HG03457 (cell line): ENCODE measurements around the gene ABHD1.
"Not testable (repeated sequence)": the region's sequence is repeated elsewhere in the genome, so short reads cannot be mapped to it uniquely, and the experiment has no call there.

Experiments
- ATAC-seq: cut with Tn5 transposase; IDR thresholded peaks from one replicate; pipeline ENCODE4 v1.9.1; 2021; ENCODE audit warnings: moderate number of reproducible peaks; ENCODE audit not compliant: unreplicated experiment

ABHD1 gene

DNA sequence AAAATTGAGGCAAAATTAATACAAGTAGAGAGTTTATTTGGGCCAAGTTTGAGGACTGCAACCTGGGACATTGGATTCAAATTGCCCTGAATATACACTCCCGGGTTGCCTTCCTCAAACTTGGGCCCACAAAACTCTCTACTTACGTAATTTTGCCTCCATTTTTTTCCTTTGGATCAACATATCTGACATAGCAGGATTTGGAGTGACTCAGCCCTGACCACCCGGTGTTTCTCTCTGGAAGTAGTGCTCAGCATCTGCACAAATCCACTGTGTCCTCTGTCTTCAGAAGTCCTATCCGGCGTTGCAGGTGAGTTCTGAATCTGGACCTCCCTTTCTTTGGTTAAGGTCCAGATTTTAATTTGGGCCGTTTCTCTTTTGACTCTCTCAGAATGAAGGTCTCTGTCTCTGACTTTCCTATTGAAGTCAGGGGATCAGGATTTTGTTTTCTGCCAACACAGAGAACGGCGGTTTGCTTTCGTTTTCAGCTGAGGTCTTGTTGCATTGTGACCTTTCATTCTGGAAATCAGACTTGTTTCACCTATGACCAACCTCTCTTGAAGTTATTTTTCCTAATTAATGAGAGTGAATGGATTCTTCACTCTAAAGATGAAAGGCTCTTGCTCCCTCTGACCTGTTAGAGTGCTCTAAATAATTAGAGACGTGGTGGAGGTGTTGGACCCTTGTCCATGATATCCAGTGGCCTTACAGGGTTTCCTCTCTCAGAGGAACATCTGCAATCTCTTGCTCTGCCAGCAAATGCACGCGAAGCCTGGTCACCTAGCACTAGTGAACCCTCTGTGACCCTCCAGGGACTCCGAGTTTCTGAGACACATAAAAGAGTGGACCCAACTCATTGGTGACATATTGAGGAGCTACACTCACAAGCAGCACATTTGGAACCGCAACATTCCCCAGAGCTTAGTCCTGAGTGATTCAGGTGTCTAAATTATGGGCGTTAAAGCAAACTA is 38.8 kb downstream of the ABHD1 start:
- no peak for ATAC-seq

GRCh38 chr2:27164960-27165763 is 41.5 kb downstream of the ABHD1 start:
- no peak for ATAC-seq

DNA sequence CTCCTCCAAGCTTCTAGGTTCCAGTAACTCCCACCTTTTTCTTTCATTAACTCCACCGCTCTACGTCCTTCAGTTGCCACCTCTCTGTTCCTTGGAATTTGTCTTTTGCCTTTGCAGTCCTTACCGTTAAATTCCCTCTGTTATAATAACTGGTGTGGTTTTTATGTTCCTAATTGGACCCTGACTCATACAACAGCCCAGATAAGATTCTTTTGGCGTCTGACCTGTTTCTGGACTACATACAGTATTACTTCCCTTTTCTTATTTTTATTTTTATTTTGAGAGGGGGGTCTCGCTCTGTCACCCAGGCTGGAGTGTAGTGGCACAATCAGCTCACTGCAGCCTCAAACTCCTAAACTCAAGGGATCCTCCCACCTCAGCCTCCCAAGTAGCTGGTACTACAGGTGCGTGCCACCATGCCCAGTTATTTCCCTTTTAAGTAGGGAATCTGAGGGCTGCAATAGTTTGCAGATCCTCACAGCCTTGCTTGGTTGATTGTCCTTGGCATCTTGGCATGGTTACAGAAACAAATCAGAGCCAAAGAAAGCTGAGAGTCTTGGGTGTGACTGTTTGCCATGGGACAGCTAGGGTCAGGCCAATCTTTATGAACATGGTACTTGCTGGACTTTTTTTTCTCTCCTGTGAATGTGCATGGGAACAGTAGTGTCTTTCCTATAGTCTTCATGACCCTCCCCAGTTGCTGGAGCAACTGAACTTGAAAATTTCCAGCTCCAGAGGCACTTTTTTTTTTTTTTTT is 47.1 kb downstream of the ABHD1 start:
- no peak for ATAC-seq

- ATAC-seq, result no peak
Observed at GRCh38 chr2:27171351-27171848, 47.8 kb downstream of the ABHD1 start.

DNA sequence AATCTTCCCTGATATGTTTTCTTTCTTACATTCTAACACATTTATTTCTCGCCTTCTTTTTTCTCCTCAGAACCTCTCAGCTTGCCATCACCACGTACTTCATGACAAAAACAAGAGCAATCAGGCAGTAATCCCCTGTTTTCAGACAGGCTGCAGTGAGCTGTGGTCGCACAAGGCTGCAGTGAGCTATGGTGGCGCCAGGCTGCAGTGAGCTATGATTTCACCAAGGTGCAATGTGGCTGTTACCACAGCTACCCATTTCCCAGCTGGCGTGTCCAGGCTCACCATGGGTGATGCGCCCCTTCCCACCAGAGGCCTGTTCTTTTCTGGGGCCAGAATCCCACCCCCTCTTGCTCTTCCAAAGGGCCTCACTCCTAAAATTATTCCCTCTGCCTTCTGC is 51.0 kb downstream of the ABHD1 start:
- no peak for ATAC-seq

- no peak for ATAC-seq
Observed at GRCh38 chr2:27175330-27175729, 51.7 kb downstream of the ABHD1 start.

- ATAC-seq, result not testable (repeated sequence)
Observed at GRCh38 chr2:27175781-27176180, 52.2 kb downstream of the ABHD1 start.

- no peak for ATAC-seq
Observed at GRCh38 chr2:27177441-27178351, 54.1 kb downstream of the ABHD1 start.

DNA sequence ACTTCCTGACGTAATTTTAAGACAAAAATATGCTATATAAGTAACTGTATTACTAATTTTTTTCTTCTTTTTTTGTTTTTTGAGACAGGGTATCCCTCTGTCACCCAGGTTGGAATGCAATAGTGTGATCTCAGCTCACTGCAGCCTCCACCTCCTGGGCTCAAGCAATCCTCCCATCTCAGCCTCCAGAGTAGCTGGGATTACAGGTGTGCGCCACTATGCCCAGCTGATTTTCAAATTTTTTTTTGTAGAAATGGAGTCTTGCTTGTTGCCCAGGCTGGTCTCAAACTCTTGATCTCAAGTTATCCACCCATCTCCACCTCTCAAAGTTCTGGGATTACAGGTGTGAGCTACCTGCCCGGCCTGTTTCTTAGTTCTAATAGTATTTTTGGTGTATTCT is 54.9 kb downstream of the ABHD1 start:
- no peak for ATAC-seq

GRCh38 chr2:27179344-27180000 is 55.9 kb downstream of the ABHD1 start:
- ATAC-seq, result no peak
